NB4 (cell line): ENCODE measurements around the gene ADCY1.

Experiments used
- CTCF ChIP-seq: IDR thresholded peaks from one replicate; pipeline ENCODE4 v1.5.1; 2012; ENCODE audit warnings: low read depth, low read length
- POLR2A ChIP-seq: IDR thresholded peaks from 2 replicates; pipeline ENCODE4 v1.6.1; 2011; ENCODE audit warnings: mild to moderate bottlenecking; ENCODE audit not compliant: insufficient read length; ENCODE audit errors: extremely low read depth

GRCh38 chr7:45689011-45689796, 115.0 kb downstream of the ADCY1 start:
- TF ChIP-seq CTCF (no peak), POLR2A (no peak)
